Skin epidermis (tissue), 12 donors: ENCODE measurements around the gene GALNS.
"Not testable (repeated sequence)": the region's sequence is repeated elsewhere in the genome, so short reads cannot be mapped to it uniquely, and the experiment has no call there.

Experiments
- H3K27ac ChIP-seq, 21 experiments: fragments of 200-600 bp; sonication (generic) in 11 of 21; one replicate each; pipeline ENCODE4 v1.5.0; 2020; ENCODE audit warnings: mild to moderate bottlenecking in 3 of 21, inconsistent platforms in 2 of 21, moderate library complexity in 2 of 21
- H3K4me3 ChIP-seq, 7 experiments: fragments of 200-600 bp; sonication (generic) in 2 of 7; one replicate each; pipeline ENCODE4 v1.5.0; 2020; ENCODE audit warnings: inconsistent platforms in 2 of 7, mild to moderate bottlenecking in 2 of 7, moderate library complexity in 1 of 7

GALNS gene

DNA sequence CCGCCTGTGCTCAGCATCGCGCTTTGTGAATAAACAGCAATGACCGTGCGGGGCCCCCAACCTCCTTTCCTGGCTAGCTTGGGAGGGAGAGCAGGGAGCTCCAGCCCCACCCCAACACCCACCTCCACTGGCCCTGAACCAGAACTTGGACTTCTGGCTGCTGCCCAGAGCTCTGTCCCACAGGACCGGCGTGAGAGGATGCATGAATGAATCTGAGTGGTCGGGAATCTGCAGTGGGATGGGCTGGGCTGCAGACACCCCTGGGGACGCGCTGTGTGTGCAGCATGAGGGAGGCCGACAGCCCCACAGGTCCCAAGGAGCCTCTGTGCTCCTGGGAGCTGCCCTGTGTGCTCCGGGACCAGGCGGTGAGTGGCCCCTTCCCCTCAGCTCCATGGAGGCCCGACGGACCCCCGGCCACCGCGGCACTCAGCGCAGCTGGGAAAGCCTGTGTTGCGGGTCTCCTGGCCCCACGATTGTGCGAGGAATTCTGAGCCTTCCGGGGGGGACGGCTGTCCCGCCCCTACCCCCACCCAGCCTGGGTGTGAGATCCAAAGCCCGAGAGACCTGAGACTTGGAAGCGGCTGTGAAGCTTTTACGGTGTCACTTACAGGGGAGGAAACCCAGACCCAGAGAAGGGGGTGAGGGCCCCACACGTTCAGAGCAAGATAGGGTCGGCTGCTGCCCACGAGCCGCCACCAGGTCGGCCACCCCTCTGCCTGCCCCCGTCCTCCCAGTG, 77.2 kb downstream of the GALNS start:
- Histone ChIP-seq H3K27ac (peak overlapping the region in 17 of 21 experiments; percentile 4 to 98 (median 93)), H3K4me3 (no peak overlapping the region)

DNA sequence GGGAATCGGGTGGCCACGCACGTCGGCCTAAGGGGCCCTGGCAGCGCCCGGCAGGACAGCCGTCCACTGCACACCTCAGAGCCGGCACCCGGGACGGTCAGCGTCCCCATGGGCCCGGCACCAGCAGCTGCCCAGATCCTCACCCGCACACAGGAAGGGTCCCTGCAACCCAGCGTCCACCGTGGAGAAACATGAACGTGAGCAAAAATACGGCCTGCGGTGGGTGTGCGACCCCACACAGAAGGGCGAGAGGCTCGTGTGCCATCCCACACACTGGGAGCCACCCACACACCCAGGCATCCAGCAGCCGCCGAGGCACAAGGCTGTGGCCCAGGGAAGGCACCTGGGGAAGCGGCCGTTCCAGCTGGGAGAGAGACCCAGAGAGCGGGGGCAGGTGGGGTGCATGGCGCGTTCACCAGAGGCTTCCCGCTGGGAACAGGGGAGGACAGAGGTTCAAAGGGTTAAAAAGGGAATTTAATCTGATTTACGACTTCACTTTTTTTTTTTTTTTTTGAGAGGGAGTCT, 78.1 kb downstream of the GALNS start:
- Histone ChIP-seq H3K4me3 (no peak overlapping the region), H3K27ac (peak overlapping the region in 1 of 21 experiments; percentile 30)

DNA sequence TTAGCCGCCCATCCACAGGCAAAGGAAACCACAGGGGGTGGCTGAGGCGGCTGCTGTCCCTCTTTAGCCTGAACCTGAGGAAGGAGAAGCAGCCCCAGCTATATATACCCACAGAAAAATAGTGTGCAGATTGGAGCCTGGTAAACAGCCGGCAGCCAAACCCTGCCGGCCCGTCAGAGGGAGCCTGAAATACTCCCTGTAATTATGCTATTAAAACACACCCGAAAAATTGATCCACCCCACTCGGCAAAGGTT, 78.5 kb downstream of the GALNS start:
- H3K27ac ChIP-seq = peak overlapping the region in 1 of 21 experiments; percentile 30
- no peak overlapping the region for H3K4me3 ChIP-seq

DNA sequence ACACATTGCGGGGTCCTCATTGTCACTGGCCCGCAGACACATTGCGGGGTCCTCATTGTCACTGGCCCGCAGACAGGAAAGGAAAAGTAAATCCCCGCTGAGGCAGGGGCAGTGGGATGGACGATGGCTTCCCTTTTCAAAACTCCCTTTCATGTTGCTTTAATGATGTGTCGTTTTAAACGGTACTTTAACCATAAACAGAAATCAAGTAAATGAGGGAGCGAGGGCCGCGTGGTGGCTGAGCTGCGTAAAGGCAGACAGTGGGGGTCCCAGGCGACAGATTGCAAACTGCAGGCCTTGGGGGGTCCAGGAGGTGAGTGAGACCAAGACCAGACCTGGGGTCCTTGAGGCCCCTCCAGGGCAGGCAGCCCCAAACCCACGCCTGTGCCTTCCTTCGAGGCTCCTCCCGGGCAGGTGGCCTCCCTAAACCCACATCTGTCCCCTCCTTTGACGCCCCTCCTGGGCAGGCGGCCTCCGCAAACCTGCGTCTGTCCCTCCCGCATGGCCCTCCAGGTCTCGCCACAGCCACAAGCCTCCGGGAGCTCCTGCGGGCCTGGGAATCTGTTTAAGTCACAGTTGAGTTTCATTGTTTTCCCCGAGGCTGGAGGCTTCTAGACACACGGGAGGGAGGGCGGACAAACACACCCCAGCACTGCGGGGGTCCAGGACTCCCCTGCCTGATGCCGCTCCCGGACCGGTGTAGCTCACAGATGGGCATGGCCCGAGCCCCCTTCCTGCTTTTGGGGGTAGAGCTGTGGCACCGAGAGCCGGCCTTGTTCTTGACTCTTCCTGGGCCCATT, 79.1 kb downstream of the GALNS start:
- Histone ChIP-seq H3K27ac (peak overlapping the region in 1 of 21 experiments; percentile 30), H3K4me3 (no peak overlapping the region)

DNA sequence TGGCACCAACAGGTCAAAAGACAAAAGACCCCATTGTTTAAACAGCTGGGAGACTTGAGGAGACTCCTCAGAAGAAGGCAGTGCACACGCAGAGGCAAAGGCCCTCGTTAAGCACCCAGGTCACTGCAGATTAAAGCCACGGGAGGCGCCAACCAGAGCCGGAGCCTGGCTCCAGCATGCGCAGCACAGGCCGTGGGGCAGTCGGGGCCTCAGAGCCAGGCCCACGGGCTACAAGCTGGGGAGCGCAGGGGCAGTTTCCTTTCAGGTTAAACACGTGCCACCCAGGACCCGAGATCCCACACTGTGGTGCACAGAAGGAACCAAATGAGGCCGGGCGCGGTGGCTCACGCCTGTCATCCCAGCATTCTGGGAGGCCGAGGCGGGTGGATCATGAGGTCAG, 80.9 kb downstream of the GALNS start:
- H3K4me3 ChIP-seq = no peak overlapping the region
- no peak overlapping the region for H3K27ac ChIP-seq

DNA sequence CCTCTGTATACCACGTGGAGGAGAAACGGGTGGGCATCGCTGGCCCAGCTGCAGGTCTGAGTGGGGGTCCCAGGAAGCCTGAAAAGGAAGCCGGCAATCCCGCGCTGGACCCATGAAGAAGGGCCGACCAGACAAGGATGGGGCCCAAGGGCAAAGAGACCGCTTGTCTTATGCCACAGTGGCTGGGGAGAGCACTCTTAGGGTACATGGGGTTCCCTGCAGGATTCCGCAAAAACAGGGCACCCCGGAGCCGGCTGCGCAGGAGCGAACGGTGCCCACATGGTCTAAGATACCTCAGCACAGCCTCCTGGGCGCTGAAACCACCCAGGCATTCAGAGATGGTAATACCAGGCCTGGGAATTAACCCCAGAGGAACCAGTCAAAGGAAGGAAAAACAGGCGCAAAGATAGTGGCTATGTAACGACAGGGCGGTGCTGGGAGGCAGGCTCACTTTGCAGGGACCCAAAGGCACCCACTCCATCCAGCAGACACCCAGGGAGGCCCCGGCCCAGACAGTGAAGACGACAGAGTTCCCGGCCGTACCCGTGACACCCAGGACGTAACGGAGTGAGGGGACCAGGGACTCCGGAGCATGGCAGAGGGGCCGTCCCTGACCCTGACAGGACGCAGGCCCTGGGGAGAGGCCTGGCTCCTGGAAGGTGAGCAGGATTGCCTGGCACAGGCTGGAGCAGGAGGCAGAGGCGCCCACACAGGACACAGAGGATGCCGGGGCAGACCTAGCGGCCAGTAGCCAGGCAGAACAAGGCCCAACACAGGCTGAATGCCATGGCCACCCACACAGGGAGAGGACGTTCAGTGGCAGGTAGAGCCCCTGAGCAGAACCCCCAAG, 82.0 kb downstream of the GALNS start:
- Histone ChIP-seq H3K4me3 (no peak overlapping the region), H3K27ac (peak overlapping the region in 1 of 21 experiments; percentile 24)

DNA sequence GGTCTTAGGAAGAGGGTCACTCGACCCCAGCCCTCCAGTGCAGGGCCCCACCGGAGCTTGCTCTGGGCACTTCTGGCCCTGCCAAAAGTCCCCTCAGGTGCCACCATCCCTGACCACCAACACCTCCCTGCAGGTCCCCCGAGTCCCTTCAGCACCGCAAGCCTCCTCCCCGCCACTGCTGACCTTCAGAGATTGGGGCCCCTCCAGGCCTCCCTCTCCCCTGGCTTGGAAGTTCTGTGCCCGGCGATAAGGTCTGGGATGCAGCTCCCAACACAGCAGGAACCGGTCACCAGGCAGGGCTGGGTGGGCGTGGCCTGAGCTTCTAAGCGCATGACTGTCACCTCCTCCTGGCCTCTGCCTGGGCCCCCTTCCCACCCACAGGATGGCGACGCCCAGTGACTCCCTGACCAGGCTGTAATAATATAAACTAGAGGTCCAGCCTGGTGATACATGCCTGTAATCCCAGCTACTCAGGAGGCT, 82.9 kb downstream of the GALNS start:
- Histone ChIP-seq H3K4me3 (no peak overlapping the region), H3K27ac (peak overlapping the region in 9 of 21 experiments; percentile 9 to 72 (median 49))

DNA sequence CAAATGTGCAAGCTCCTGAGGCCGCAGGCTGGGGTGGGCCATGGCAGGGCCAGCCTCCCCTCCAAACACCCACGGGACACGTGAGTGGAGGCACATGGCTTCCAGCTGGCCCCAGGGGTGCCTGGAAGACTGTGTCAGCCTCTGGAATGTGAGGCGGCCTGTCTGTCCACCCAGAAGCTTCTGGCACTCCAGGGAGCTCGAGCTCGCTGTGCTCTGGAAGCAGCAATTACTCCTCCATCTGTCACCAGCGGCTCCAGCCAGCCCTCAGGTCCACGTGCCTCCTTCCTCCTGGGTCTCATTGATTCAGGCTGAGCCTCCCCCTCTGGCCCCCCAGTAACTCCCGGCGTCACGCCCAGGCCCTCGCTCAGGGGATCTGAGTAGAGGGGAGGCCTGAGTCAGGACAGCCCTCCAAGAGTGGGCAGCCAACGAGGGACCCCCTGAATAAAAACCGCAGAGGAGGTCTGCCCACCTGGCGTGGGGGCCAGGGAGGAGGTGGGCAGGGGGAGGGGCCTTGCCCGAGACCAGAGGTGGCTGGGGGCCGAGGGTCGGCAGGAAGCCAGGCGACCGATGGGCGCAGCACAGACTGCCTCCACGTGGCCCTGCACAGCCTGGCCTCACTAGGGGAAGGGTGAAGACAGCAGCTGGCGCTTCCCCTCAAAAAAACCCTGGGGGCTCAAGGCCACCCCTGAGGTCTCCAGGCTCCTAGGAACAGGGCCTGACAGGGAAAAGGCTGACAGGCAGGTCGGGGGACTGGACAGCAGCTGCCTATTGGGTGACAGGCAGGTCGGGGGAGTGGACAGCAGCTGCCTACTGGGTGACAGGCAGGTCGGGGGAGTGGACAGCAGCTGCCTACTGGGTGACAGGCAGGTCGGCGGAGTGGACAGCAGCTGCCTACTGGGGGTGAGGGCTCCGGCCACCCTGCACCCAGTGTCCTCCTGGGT, 83.6 kb downstream of the GALNS start:
- Histone ChIP-seq H3K27ac (peak overlapping the region in 16 of 21 experiments; percentile 8 to 72 (median 56)), H3K4me3 (no peak overlapping the region)

DNA sequence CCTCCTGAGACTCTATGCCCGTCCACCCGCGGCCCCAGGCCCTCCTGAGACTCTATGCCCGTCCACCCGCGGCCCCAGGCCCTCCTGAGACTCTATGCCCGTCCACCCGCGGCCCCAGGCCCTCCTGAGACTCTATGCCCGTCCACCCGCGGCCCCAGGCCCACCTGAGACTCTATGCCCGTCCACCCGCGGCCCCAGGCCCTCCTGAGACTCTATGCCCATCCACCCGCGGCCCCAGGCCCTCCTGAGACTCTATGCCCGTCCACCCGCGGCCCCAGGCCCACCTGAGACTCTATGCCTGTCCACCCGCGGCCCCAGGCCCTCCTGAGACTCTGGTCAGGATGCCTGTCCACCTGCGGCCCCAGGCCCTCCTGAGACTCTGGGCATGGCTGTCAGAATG, 85.0 kb downstream of the GALNS start:
- peak overlapping the region in 2 of 21 experiments; percentile 1 to 67 for H3K27ac ChIP-seq
- not testable (repeated sequence) for H3K4me3 ChIP-seq

DNA sequence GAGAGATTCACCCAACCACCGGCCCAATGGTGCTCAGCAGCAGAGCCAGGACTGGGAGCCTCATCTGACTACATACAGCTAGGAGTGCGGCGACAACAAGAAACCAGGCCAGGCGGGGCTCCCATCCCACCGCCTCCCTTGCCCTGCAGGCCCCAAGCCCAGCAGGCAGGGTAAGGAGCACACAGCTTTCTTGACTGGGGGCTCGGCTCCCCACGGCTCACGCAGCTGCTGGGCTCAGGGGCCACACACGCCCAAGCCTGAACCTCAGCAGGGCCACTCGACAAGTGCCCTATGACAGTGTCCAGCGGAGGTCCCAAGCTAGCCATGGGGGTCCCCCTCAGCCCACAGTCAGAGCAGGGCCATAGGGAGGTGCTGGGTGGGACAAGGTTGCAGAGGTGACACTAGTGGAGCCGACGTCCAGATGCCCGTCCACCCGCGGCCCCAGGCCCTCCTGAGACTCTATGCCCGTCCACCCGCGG, 85.4 kb downstream of the GALNS start:
- Histone ChIP-seq H3K27ac (peak overlapping the region in 17 of 21 experiments; percentile 32 to 85 (median 64)), H3K4me3 (no peak overlapping the region)

DNA sequence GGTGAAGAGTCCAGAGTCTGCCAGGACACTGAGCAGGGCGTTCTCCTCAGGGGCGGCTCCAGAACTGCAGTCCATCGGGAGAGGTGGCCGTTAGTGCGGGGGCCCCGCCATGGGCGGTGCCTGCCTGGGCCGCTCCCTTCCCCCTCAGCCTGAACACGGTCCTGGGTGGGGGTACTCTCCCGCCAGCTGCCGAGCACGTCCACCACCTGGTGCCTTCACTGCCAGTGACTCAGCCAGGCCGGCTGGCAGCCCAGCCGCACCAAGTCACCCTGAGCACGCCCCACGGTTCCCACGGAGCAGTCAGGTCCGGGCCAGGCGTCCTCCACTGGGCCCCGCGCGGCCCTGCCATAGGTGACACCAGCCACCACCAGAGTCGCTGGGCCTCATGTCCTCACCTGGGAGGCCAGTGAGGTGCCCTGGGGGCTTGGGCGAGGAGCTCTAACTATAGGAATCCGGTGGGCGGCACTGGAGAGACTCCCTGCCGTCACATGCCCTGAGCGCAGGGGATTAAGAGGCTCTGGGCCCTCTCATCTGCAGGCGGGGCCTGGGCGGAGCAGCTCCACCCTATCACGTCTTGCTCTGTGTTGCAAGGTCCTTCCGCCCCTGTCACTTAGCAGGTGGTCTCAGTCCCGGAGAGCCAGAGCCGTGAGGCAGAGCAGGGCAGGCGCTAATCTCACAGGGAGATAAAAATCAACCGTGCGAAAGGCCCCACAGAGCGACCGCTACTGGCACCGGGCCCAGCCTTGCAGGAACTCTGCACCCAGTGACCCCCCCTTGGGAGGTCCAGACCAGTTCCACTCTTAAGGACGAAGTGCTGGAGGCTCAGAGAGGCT, 86.1 kb downstream of the GALNS start:
- H3K4me3 ChIP-seq = peak overlapping the region in 1 of 7 experiments; percentile 23
- peak overlapping the region in 19 of 21 experiments; percentile 32 to 85 (median 64) for H3K27ac ChIP-seq

DNA sequence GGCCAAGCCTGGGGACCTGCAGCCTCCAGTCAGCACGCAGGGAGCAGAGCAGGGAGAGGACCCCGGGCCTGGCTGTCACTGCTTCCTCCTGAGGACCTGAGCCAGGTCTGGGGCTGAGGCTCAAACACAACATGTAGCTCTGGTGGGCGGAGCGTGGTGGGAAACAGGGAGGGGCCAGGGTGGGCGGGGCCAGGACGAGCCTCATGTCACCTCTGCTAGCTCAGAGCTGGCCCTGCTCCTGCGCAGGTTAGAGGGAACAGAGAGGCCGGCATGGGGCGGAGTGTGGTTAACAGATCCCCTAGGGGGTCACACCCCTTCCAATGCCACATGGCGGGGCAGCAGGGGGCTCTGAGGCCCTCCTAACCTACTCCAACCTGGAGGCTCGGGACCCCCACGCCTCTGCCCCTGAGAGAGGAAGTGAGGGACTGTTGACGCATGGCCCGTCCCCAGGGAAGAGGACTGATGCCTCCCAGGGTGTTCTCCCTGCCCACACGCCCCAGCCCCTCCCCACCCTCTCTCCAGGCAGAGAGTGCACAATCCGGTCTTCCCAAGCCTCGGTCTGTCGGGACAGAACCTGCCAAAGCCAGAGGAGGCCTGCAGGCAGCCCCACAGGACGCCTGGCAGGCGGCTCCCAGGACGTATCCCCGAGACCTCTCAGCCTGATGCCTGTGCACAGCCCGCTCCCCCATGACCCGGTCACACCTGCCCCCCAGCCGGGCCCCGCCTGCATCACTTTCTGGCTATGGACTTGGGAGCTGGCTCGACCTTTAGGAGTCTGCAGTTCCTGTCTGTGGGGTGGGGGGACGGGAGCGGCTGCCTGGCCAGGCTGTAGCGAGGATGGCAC, 86.9 kb downstream of the GALNS start:
- peak overlapping the region in 1 of 7 experiments; percentile 23 for H3K4me3 ChIP-seq

DNA sequence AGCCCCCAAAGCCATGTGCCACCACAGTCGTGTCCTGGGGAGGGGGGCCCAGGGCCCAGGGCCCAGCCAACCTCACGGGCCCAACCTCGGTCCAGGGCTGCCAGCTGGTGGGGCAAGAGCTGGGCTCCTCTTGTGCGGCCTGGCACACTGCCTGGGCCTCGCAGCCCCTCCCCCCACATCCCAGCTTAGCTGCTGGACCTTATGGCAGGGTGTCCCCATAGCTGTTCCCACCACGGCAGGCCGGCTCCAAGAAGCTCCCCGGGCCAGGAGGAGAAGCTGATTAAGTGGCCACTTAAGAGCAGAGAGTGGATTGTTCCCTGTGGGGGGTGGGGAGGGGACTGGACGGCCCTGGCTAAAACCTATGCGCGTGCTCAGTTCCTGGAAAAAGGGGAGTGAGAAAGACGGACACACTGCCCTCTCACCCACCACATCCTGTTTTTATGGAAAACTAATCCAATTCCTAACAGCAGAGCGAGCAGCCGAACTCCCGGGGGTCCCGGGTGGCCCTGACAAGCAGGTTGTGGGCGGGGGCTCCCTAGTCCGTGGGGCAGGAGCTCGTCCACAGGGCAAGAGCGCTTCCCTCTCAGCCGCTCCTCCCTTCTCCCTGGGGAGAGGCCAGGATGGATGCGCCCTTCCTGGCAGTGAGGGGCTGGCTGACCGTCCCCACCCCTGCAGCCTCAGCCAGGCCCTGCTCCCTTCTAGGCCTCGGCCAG, 88.5 kb downstream of the GALNS start:
- no peak overlapping the region for H3K4me3 ChIP-seq
- H3K27ac ChIP-seq = peak overlapping the region in 16 of 21 experiments; percentile 0 to 73 (median 42)

More for the DNA sequence above, 86.9 kb downstream of the GALNS start:
- H3K27ac ChIP-seq = peak overlapping the region in 18 of 21 experiments; percentile 32 to 85 (median 64)

DNA sequence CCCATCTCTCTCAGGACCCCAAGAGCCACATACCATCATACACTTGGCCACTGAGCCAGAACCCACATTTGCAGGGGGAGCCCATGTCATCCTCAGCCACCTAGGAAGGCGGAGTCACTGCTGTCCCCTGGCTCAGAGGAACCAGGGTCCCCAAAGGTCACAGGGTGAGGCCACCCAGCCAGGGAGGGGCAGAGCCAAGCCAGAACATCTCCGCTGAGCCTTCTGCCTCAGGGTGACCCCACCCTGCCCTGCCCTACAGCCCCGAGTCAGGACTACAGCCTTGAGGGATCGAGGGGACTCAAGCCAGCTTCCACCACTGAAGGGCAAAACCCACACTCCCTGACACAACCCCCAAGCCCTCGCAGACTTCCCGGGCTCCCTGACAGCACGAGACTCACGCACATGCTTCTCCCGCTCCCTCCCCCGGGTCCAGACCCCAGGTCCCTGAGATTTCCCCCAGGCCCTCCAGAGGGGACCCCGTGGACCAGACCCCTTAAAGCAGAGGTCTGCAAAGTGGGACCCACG, 89.1 kb downstream of the GALNS start:
- no peak overlapping the region for H3K4me3 ChIP-seq
- peak overlapping the region in 15 of 21 experiments; percentile 0 to 73 (median 50) for H3K27ac ChIP-seq

DNA sequence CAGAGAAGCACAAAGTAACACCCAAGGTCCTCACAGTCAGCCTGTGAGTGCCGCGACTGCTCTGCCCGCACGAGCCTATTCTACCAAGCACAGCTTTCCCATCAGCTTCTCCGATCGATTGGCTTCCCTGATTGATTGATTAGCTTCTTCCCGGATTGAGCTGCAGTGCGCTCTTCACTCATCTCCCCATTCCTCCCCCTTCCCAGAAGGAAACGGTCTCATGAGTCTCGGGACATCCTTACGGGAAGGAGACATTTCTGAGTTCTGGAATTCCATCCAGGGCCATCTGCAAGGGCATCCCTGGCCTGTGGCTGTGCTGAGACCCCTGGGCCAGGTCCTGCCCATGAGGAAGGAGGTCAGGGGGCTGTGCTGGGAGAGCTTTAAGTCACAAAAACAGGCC, 89.8 kb downstream of the GALNS start:
- Histone ChIP-seq H3K4me3 (no peak overlapping the region), H3K27ac (peak overlapping the region in 8 of 21 experiments; percentile 21 to 73 (median 64))

DNA sequence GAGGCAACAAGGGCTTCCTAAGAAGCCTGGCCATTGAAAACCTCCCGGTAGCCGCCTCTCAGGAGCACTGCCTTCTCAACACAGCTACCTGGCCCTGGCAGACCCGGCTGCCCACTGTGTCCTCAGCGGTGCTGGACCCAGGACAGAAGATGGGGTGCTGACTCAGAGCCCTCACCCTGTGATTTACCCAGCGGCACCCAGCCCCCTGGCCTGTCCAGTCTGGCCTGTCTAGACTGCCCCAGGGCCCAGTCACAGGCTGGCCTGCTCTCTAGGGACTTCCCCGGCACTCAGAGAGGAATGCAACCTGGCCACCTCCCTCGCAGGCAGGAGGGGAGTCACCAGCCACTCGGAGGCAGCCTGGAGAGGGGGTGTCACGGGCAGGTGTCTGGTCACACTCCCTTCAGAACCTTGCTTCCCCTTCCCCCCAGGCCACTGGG, 91.8 kb downstream of the GALNS start:
- H3K27ac ChIP-seq = no peak overlapping the region
- H3K4me3 ChIP-seq = no peak overlapping the region
